Upper lobe of left lung (tissue), 4 donors: ENCODE data around the gene SCFD2.

Experiments
- CTCF ChIP-seq, 6 experiments: fragments of 450-650 bp in 4 of 6; fragments of 200-600 bp in 2 of 6; sonication (generic) in 2 of 6; IDR thresholded peaks; one replicate each; pipeline ENCODE4 v1.5.1; 2016 to 2019; ENCODE audit warnings: antibody characterized with exemption in 6 of 6
- POLR2A ChIP-seq, 4 donors: fragments of 450-650 bp; IDR thresholded peaks; one replicate each; pipeline ENCODE4 v1.5.1; 2016 to 2017; ENCODE audit warnings: antibody characterized with exemption in 4 of 4, mild to moderate bottlenecking in 2 of 4

GRCh38 chr4:52937829-52938228 lies 428.0 kb downstream of the SCFD2 start:
- TF ChIP-seq POLR2A (IDR thresholded peaks at IDR 0.05) (no peak), CTCF (IDR thresholded peaks at IDR 0.05) (no peak)
